GM23248 (cell line): ENCODE results near the gene TTC3. TPM values are rescaled to one million over a fixed set of nuclear protein-coding genes. Genes with fewer than 3 reads are reported as not detected.

Source experiments
- DNase-seq: peaks from one replicate; pipeline ENCODE4 v3.0.0-alpha.2; 2015
- H2AFZ ChIP-seq: fragments of 200-600 bp; sonication (generic); 2 replicates; pipeline ENCODE4 v1.6.1; 2016; ENCODE audit warnings: antibody characterized with exemption
- H3F3A ChIP-seq: fragments of 200-600 bp; sonication (generic); 2 replicates; pipeline ENCODE4 v1.6.1; 2016; ENCODE audit warnings: mild to moderate bottlenecking, antibody characterized with exemption, mixed run types; ENCODE audit not compliant: insufficient read depth
- H3K27ac ChIP-seq: fragments of 200-600 bp; sonication (generic); 2 replicates; pipeline ENCODE4 v1.5.1; 2016; ENCODE audit warnings: mild to moderate bottlenecking
- H3K27me3 ChIP-seq: fragments of 200-600 bp; sonication (generic); replicated peaks from 2 replicates; pipeline ENCODE4 v1.6.1; 2016; ENCODE audit warnings: mild to moderate bottlenecking; ENCODE audit not compliant: insufficient read depth
- H3K36me3 ChIP-seq: fragments of 200-600 bp; sonication (generic); 2 replicates; pipeline ENCODE4 v1.6.1; 2016; ENCODE audit warnings: low read depth, mild to moderate bottlenecking
- H3K4me1 ChIP-seq: fragments of 200-600 bp; sonication (generic); 2 replicates; pipeline ENCODE4 v1.6.1; 2016; ENCODE audit warnings: mild to moderate bottlenecking; ENCODE audit not compliant: insufficient read depth
- H3K4me2 ChIP-seq: fragments of 200-600 bp; sonication (generic); one replicate; pipeline ENCODE4 v1.6.1; 2016; ENCODE audit warnings: mild to moderate bottlenecking; ENCODE audit not compliant: unreplicated experiment
- H3K4me3 ChIP-seq: fragments of 200-600 bp; sonication (generic); 2 replicates; pipeline ENCODE4 v1.5.1; 2016; ENCODE audit warnings: mild to moderate bottlenecking
- H3K79me2 ChIP-seq: fragments of 200-600 bp; sonication (generic); 2 replicates; pipeline ENCODE4 v1.6.1; 2016; ENCODE audit warnings: mild to moderate bottlenecking; ENCODE audit not compliant: insufficient read depth
- H3K9ac ChIP-seq: fragments of 200-600 bp; sonication (generic); 2 replicates; pipeline ENCODE4 v1.6.1; 2016; ENCODE audit warnings: mild to moderate bottlenecking
- H3K9me2 ChIP-seq: fragments of 200-600 bp; sonication (generic); 2 replicates; pipeline ENCODE4 v1.6.1; 2016; ENCODE audit warnings: mixed run types, mild to moderate bottlenecking, moderate library complexity; ENCODE audit not compliant: insufficient read depth
- H3K9me3 ChIP-seq: fragments of 200-600 bp; sonication (generic); one replicate; pipeline ENCODE4 v1.6.1; 2017; ENCODE audit warnings: low read depth
- H4K20me1 ChIP-seq: fragments of 200-600 bp; sonication (generic); 2 replicates; pipeline ENCODE4 v1.6.0; 2016; ENCODE audit not compliant: insufficient read depth
- EZH2 ChIP-seq: fragments of 200-600 bp; sonication (generic); IDR thresholded peaks from 2 replicates; pipeline ENCODE4 v1.6.1; 2018; ENCODE audit warnings: antibody characterized with exemption, mild to moderate bottlenecking; ENCODE audit not compliant: insufficient read depth, poor library complexity, severe bottlenecking
- EZH2phosphoT487 ChIP-seq: fragments of 200-600 bp; sonication (generic); IDR thresholded peaks from 2 replicates; pipeline ENCODE4 v1.6.1; 2018; ENCODE audit warnings: antibody characterized with exemption, moderate library complexity, mild to moderate bottlenecking, low read depth; ENCODE audit not compliant: insufficient read depth
- WGBS, 2 experiments: methylation state at CpG; one replicate each; pipeline ENCODE4 v1.1.6; 2015 to 2017; ENCODE audit warnings: low lambda C conversion rate in 2 of 2, low coverage in 1 of 2; ENCODE audit errors: missing lambda C conversion rate in 2 of 2; 5-methylcytosine and 5-hydroxymethylcytosine counted together
- in situ Hi-C: fragments of 300-500 bp; cut with MboI; formaldehyde crosslinking; loops from 2 replicates; pipeline ENCODE4 v1.15.0; 2020
- polyA plus RNA-seq: library from polyadenylated mRNA; unstranded; fragments of >200 nt; fragmentation: Nextera tagmentation; extraction: Ambion mirVana; gene quantifications from 2 replicates; pipeline ENCODE4 v1.2.1, GENCODE V29; 2016
- total RNA-seq: library from RNA; depleted of rRNA; stranded (reverse); fragments of >200 nt; shearing (Covaris generic); gene quantifications from 2 replicates; pipeline ENCODE4 v1.2.3, GENCODE V29; 2014

TTC3 gene
- total and polyA plus RNA-seq, 2 experiments from 2014 or later, result 204 to 216 TPM

DNA sequence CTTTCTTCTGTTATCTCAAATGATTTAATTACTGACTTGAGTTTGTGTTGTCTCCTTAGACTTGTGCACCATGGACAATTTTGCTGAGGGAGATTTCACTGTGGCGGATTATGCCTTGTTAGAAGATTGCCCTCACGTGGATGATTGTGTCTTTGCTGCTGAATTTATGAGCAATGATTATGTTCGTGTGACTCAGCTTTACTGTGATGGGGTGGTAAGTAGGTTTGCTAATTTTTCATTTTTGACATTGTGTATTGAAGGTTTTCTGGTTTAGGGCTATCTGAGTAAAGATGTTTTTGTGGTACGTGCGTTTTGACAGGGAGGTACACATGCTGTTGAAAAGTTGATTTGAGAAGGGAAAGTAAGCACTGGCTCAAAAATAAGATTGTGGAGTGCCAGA, 14.1 kb downstream of the TTC3 start:
- no peaks in the 10 kb centered on the region for H3K9me2 ChIP-seq
- H3K36me3 ChIP-seq, result peaks cover 16% of the 10 kb centered on the region; the same call in 1 of the 2 replicates
- peak overlapping the region; percentile 23 for H3K27ac ChIP-seq
- peaks cover 10% of the 10 kb centered on the region; the same call in 1 of the 2 replicates for H3F3A ChIP-seq
- H3K4me2 ChIP-seq, result peak overlapping the region; percentile 40
- no peaks in the 10 kb centered on the region for H3K9me3 ChIP-seq
- no peak for TF ChIP-seq EZH2
- TF ChIP-seq EZH2phosphoT487, result no peak
- 17% methylated on average over 5 of the region's 5 CpGs for WGBS, 2 experiments
- H3K27me3 ChIP-seq, result no peaks in the 10 kb centered on the region
- H3K9ac ChIP-seq, result peak overlapping the region; percentile 19; the same call in 1 of the 2 replicates
- peak; percentile 81 for DNase-seq
- H3K4me3 ChIP-seq, result no peak overlapping the region
- peaks cover 99% of the 10 kb centered on the region for H3K79me2 ChIP-seq
- no peak overlapping the region for H2AFZ ChIP-seq
- peaks cover 33% of the 10 kb centered on the region; the same call in 1 of the 2 replicates for H4K20me1 ChIP-seq
- in situ Hi-C loops, result loop anchor here (10.0 kb wide), 1 partner anchor 112 kb away; no protein-coding TSS in a partner anchor
- H3K4me1 ChIP-seq, result peaks cover 10% of the 10 kb centered on the region

DNA sequence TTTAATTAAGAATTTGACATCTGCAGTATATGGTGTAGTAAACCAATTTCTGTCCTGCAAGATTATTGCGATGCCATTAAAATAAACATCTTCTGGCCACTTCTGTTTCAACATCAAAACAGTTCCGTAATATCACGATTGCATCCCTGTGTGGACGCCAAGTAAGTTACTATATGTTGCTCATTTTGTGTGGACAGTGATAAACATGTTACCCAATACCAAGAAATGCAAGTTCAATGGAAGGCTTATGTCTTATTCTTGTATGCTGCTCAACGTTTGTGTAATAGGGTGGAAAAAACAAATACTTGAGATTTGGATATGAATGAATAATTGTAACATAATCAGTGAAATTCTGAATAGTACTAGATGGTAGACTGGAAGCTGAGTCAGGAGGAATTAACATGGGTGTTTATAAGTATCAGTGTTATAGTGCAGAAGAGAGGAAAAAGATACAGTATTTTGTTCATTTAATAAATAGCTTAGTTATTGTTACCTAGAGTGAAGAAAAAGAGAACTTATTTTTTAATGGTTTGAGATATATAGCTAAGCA, 15.2 kb downstream of the TTC3 start:
- peaks cover 31% of the 10 kb centered on the region; the same call in 1 of the 2 replicates for H4K20me1 ChIP-seq
- in situ Hi-C loops, result loop anchor here (10.0 kb wide), 1 partner anchor 113 kb away; no protein-coding TSS in a partner anchor
- no peaks in the 10 kb centered on the region for H3K9me3 ChIP-seq
- H3F3A ChIP-seq, result peaks cover 10% of the 10 kb centered on the region; the same call in 1 of the 2 replicates
- no peak overlapping the region for H2AFZ ChIP-seq
- no peak overlapping the region for H3K4me2 ChIP-seq
- H3K27me3 ChIP-seq, result no peaks in the 10 kb centered on the region
- peaks cover 22% of the 10 kb centered on the region; the same call in 1 of the 2 replicates for H3K36me3 ChIP-seq
- H3K4me1 ChIP-seq, result peaks cover 10% of the 10 kb centered on the region
- no peaks in the 10 kb centered on the region for H3K9me2 ChIP-seq
- WGBS, 2 experiments, result 81 to 85% methylated on average over 5 of the region's 5 CpGs
- no peak overlapping the region for H3K4me3 ChIP-seq
- no peak overlapping the region for H3K27ac ChIP-seq
- peaks cover 99% of the 10 kb centered on the region for H3K79me2 ChIP-seq
- H3K9ac ChIP-seq, result no peak overlapping the region
- TF ChIP-seq EZH2phosphoT487 (no peak), EZH2 (no peak)
- no peak for DNase-seq

DNA sequence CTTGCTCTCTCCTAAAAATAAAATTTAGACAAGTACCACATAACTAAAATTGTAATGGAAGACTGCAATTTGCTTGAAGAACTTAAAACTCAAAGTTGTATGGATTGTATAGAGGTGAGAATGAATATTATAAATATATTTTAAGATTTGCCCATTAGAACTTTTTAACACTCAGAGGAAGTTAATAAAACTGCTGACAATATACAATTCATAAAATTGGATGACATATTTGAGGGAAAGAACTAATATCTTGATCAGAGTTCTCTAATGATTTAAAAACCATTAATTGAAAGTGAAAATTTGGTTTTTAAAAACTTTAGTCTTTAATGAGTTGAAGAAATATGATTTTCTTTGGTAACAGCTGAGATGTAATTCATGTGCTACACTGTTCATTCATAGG, 20.9 kb downstream of the TTC3 start:
- H3K9me2 ChIP-seq, result no peaks in the 10 kb centered on the region
- H3K27me3 ChIP-seq, result no peaks in the 10 kb centered on the region
- no peak for DNase-seq
- peaks cover 89% of the 10 kb centered on the region for H3K79me2 ChIP-seq
- H2AFZ ChIP-seq, result no peak overlapping the region
- H3K9me3 ChIP-seq, result no peaks in the 10 kb centered on the region
- H3F3A ChIP-seq, result peaks cover 2% of the 10 kb centered on the region; the same call in 1 of the 2 replicates
- no peak overlapping the region for H3K27ac ChIP-seq
- H3K4me3 ChIP-seq, result no peak overlapping the region
- H3K4me2 ChIP-seq, result no peak overlapping the region
- peaks cover 59% of the 10 kb centered on the region for H3K36me3 ChIP-seq
- no peak overlapping the region for H3K9ac ChIP-seq
- in situ Hi-C loops, result no loop called here
- no peaks in the 10 kb centered on the region for H3K4me1 ChIP-seq
- no peak for TF ChIP-seq EZH2phosphoT487
- H4K20me1 ChIP-seq, result no peaks in the 10 kb centered on the region; the same call in 1 of the 2 replicates

DNA sequence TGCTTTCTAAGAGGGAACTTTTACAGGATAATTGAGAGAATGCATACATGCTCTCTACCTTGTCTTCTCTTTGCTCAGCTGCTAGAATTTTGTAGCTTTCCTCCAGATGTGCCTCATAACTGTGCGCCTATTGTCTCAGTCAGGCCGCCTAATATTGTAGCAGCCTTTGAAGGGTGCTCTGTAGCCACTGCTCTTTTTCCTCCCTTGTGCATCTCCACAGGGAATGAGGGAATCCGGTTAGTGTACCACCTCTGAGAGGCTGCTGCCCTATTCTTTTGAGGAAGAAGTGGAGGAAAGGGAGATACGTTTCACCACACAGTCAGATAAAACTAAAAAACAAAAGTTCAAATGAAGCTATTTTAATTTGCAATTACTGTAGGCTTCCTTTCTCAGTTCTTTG, 22.8 kb downstream of the TTC3 start:
- Histone ChIP-seq H3K9me2 (no peaks in the 10 kb centered on the region), H3K27me3 (no peaks in the 10 kb centered on the region), H3K4me1 (no peaks in the 10 kb centered on the region), H3K9ac (no peak overlapping the region), H4K20me1 (no peaks in the 10 kb centered on the region), H3K4me3 (no peak overlapping the region), H3K27ac (no peak overlapping the region), H3F3A (peaks cover 5% of the 10 kb centered on the region), H3K4me2 (no peak overlapping the region), H3K36me3 (peaks cover 64% of the 10 kb centered on the region), H2AFZ (no peak overlapping the region), H3K9me3 (no peaks in the 10 kb centered on the region), H3K79me2 (peaks cover 88% of the 10 kb centered on the region)
- in situ Hi-C loops, result no loop called here
- TF ChIP-seq EZH2phosphoT487 (no peak), EZH2 (no peak)
- WGBS, 2 experiments, result 77% methylated on average over 4 of the region's 4 CpGs
- DNase-seq, result no peak

DNA sequence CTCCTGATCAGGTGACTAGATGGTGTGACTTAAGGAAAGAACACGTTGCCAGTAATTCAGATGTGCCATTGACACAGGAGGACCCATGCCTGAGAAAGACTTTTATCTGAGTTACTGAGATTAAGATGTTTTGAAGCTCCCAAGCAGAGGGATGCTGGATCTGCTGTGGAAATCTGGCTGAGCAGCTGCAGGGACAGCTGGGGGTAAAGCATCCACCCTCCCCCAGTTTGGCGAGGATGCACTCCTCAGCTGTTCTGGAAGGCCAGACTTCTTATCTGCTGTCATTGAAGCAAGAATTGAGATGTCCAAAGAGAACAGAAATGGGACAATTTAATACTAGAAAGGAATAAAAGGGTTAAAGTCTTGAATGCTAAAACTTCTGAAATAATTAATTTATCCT, 25.7 kb downstream of the TTC3 start:
- in situ Hi-C loops, result no loop called here
- Histone ChIP-seq H3K4me1 (peaks cover 11% of the 10 kb centered on the region; the same call in 1 of the 2 replicates), H3K4me3 (no peak overlapping the region), H3K79me2 (peaks cover 87% of the 10 kb centered on the region), H3K4me2 (no peak overlapping the region), H3K9ac (no peak overlapping the region), H2AFZ (no peak overlapping the region), H3K27me3 (no peaks in the 10 kb centered on the region), H3K9me3 (no peaks in the 10 kb centered on the region), H3K36me3 (peaks cover 47% of the 10 kb centered on the region), H4K20me1 (no peaks in the 10 kb centered on the region), H3K27ac (no peak overlapping the region), H3K9me2 (no peaks in the 10 kb centered on the region), H3F3A (peaks cover 8% of the 10 kb centered on the region)
- WGBS, 2 experiments, result 83% methylated on average over 2 of the region's 2 CpGs
- no peak for DNase-seq
- TF ChIP-seq EZH2phosphoT487, result no peak
- no peak for TF ChIP-seq EZH2
